ENCODE data around the gene SLC35F3.

SLC35F3 gene

DNA sequence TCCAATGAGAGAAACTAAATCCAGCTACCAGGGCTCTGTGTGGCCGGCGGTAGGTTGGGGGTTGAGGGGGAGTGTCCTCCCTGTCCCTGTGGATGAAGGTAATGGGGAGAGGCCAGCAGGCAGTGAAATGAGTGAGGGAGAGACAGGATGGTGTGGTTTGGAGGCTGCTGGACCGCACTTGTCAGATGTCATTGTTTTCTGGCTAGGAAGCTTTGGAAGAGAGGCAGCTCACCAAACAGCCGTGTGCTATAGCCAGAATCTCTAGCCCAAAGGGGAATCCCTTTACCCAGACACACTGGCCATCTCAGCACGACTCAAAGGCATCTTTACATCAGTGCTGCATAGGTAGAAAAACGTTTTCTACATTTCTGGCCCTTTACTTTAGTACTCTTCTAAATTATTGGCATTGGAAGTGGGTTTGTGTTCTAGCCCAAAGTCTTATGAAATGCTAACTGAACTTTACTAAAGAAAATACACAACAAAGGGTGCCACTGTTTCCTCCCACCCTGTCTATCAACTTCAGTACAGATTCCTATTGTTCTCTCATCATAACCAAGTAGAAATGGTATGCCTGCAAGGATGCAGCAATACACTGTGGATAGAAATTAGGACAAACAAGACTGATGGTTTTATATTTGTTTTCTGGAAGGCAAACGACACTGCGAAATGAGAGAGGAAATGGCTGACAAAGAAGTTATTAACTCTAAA, 372.8 kb downstream of the SLC35F3 start:
- Histone ChIP-seq H3K36me3 (ENCODE audit: low read length) (no peaks in the 10 kb centered on the region), H3K9me3 (ENCODE audit: insufficient read depth, low read length) (no peaks in the 10 kb centered on the region), H3K79me2 (ENCODE audit: insufficient read depth, low read length) (no peaks in the 10 kb centered on the region), H3K9ac (ENCODE audit: low read length) (no peak overlapping the region), H2AFZ (ENCODE audit: low read depth, low read length, severe bottlenecking) (no peak overlapping the region), H3K4me3 (ENCODE audit: insufficient read depth, low read length, poor library complexity, severe bottlenecking) (no peak overlapping the region), H3K4me2 (ENCODE audit: low read depth, low read length, poor library complexity, severe bottlenecking) (no peak overlapping the region), H3K27ac (ENCODE audit: low read depth, low read length) (no peak overlapping the region), H3K27me3 (ENCODE audit: low read length) (no peaks in the 10 kb centered on the region), H3F3A (ENCODE audit: insufficient read depth) (no peaks in the 10 kb centered on the region), H4K20me1 (ENCODE audit: low read depth, low read length) (no peaks in the 10 kb centered on the region), H3K9me2 (replicated peaks; ENCODE audit: insufficient read depth, low read length) (no peaks in the 10 kb centered on the region)
- TF ChIP-seq, protein P1, sequence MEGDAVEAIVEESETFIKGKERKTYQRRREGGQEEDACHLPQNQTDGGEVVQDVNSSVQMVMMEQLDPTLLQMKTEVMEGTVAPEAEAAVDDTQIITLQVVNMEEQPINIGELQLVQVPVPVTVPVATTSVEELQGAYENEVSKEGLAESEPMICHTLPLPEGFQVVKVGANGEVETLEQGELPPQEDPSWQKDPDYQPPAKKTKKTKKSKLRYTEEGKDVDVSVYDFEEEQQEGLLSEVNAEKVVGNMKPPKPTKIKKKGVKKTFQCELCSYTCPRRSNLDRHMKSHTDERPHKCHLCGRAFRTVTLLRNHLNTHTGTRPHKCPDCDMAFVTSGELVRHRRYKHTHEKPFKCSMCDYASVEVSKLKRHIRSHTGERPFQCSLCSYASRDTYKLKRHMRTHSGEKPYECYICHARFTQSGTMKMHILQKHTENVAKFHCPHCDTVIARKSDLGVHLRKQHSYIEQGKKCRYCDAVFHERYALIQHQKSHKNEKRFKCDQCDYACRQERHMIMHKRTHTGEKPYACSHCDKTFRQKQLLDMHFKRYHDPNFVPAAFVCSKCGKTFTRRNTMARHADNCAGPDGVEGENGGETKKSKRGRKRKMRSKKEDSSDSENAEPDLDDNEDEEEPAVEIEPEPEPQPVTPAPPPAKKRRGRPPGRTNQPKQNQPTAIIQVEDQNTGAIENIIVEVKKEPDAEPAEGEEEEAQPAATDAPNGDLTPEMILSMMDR (IDR thresholded peaks at IDR 0.05; ENCODE audit: insufficient read depth, low read length, poor library complexity, severe bottlenecking), result no peak
- TF ChIP-seq EZH2phosphoT487 (conservative IDR thresholded peaks at IDR 0.05; ENCODE audit: low read length), result no peak

- H3K27ac ChIP-seq (ENCODE audit: low read depth, low read length), result no peak overlapping the region
- H3K4me2 ChIP-seq (ENCODE audit: low read depth, low read length, poor library complexity, severe bottlenecking), result no peak overlapping the region
- H2AFZ ChIP-seq (ENCODE audit: low read depth, low read length, severe bottlenecking), result no peak overlapping the region
- H4K20me1 ChIP-seq (ENCODE audit: low read depth, low read length), result no peaks in the 10 kb centered on the region
- H3K9ac ChIP-seq (ENCODE audit: low read length), result no peak overlapping the region
- H3K27me3 ChIP-seq (ENCODE audit: low read length), result no peaks in the 10 kb centered on the region
- no peaks in the 10 kb centered on the region for H3K9me2 ChIP-seq (replicated peaks; ENCODE audit: insufficient read depth, low read length)
- no peak overlapping the region for H3K4me3 ChIP-seq (ENCODE audit: insufficient read depth, low read length, poor library complexity, severe bottlenecking)
- no peaks in the 10 kb centered on the region for H3K36me3 ChIP-seq (ENCODE audit: low read length)
- TF ChIP-seq, protein P1 (IDR thresholded peaks at IDR 0.05; ENCODE audit: insufficient read depth, low read length, poor library complexity, severe bottlenecking), result no peak
- TF ChIP-seq EZH2phosphoT487 (conservative IDR thresholded peaks at IDR 0.05; ENCODE audit: low read length), result no peak
- no peaks in the 10 kb centered on the region for H3F3A ChIP-seq (ENCODE audit: insufficient read depth)
- H3K79me2 ChIP-seq (ENCODE audit: insufficient read depth, low read length), result no peaks in the 10 kb centered on the region
- no peaks in the 10 kb centered on the region for H3K9me3 ChIP-seq (ENCODE audit: insufficient read depth, low read length)
These were observed 374.5 kb downstream of the SLC35F3 start for GRCh38 chr1:234279021-234279420.

- TF ChIP-seq, protein P1 (IDR thresholded peaks at IDR 0.05; ENCODE audit: insufficient read depth, low read length, poor library complexity, severe bottlenecking), result no peak
- no peak for TF ChIP-seq EZH2phosphoT487 (conservative IDR thresholded peaks at IDR 0.05; ENCODE audit: low read length)
- H3K9me3 ChIP-seq (ENCODE audit: insufficient read depth, low read length), result no peaks in the 10 kb centered on the region
- no peak overlapping the region for H2AFZ ChIP-seq (ENCODE audit: low read depth, low read length, severe bottlenecking)
These were observed 376.0 kb downstream of the SLC35F3 start for GRCh38 chr1:234280500-234280899.

More at GRCh38 chr1:234280500-234280899, 376.0 kb downstream of the SLC35F3 start:
- Histone ChIP-seq H3K9me2 (replicated peaks; ENCODE audit: insufficient read depth, low read length) (no peaks in the 10 kb centered on the region), H3K4me3 (ENCODE audit: insufficient read depth, low read length, poor library complexity, severe bottlenecking) (no peak overlapping the region), H3K36me3 (ENCODE audit: low read length) (no peaks in the 10 kb centered on the region), H3K4me2 (ENCODE audit: low read depth, low read length, poor library complexity, severe bottlenecking) (no peak overlapping the region), H4K20me1 (ENCODE audit: low read depth, low read length) (no peaks in the 10 kb centered on the region), H3K9ac (ENCODE audit: low read length) (no peak overlapping the region), H3K27ac (ENCODE audit: low read depth, low read length) (no peak overlapping the region), H3K27me3 (ENCODE audit: low read length) (no peaks in the 10 kb centered on the region), H3K79me2 (ENCODE audit: insufficient read depth, low read length) (no peaks in the 10 kb centered on the region), H3F3A (ENCODE audit: insufficient read depth) (no peaks in the 10 kb centered on the region)
